ENCODE data around the gene MTUS2. TPM values are rescaled to one million over a fixed set of nuclear protein-coding genes. Genes with fewer than 3 reads are reported as not detected.

MTUS2 gene
- total and polyA plus RNA-seq, 2 of the 8 experiments (the other 6 are each of a cell fraction or from before 2014, with no cell fraction given), result 0.18 to 0.80 TPM

GRCh38 chr13:29049524-29049923 is 229.4 kb downstream of the MTUS2 start:
- TF ChIP-seq YY1 (IDR thresholded peaks at IDR 0.05; ENCODE audit: low read depth, low read length) (no peak), KDM5A (IDR thresholded peaks at IDR 0.05; ENCODE audit: low read length) (no peak), BRCA1 (IDR thresholded peaks at IDR 0.05; ENCODE audit: low read depth, low read length) (no peak)
- Histone ChIP-seq H3K79me2 (ENCODE audit: control insufficient read depth in 1 of 2, insufficient read depth in 2 of 2, low read length in 2 of 2) (no peaks in the 10 kb centered on the region), H3K9ac (replicated peaks in 1 of 4; ENCODE audit: extremely low read depth in 1 of 4, low read depth in 3 of 4, low read length in 3 of 4) (no peak overlapping the region), H3K56ac (replicated peaks; ENCODE audit: insufficient read length, low read depth, low read length) (no peak overlapping the region), H3K4me1 (replicated peaks in 1 of 4; ENCODE audit: control insufficient read depth in 3 of 4, insufficient read depth in 4 of 4, low read length in 3 of 4) (peaks cover 0 to 4% (median 2%) of the 10 kb centered on the region in 4 experiments; a peak in 2 of 7 replicates), H3K27ac (ENCODE audit: low read depth, low read length) (no peak overlapping the region), H3K23ac (ENCODE audit: insufficient read length) (no peak overlapping the region), H3K9me3 (ENCODE audit: insufficient read depth in 2 of 2, low read depth in 1 of 2, low read length in 1 of 2) (peaks cover 6 to 7% of the 10 kb centered on the region in 2 experiments; a peak in 3 of 4 replicates), H2AFZ (ENCODE audit: low read length) (no peak overlapping the region), H3K18ac (ENCODE audit: extremely low read depth, low read length) (no peak overlapping the region), H3K27me3 (replicated peaks in 1 of 4; ENCODE audit: control insufficient read depth in 3 of 4, extremely low read depth in 1 of 4, insufficient read depth in 3 of 4, low read length in 3 of 4) (no peaks in the 10 kb centered on the region), H2BK120ac (replicated peaks; ENCODE audit: low read depth, low read length) (no peak overlapping the region), H2BK12ac (ENCODE audit: low read depth, low read length) (no peak overlapping the region), H4K5ac (ENCODE audit: insufficient read length, low read depth, low read length) (no peak overlapping the region), H3K23me2 (ENCODE audit: low read depth, low read length) (no peaks in the 10 kb centered on the region), H3K14ac (ENCODE audit: insufficient read length) (no peak overlapping the region), H3K4ac (replicated peaks; ENCODE audit: insufficient read length, low read depth, low read length) (no peak overlapping the region), H2AK5ac (ENCODE audit: low read depth, low read length) (no peak overlapping the region), H4K91ac (replicated peaks; ENCODE audit: insufficient read length, low read length) (no peak overlapping the region), H4K20me1 (replicated peaks in 1 of 2; ENCODE audit: control insufficient read depth in 1 of 2, insufficient read depth in 2 of 2, low read length in 2 of 2) (no peaks in the 10 kb centered on the region), H3K79me1 (ENCODE audit: low read depth, low read length) (no peaks in the 10 kb centered on the region), H3K4me2 (ENCODE audit: insufficient read depth in 1 of 2, low read depth in 2 of 2, low read length in 2 of 2) (no peak overlapping the region), H2BK15ac (ENCODE audit: low read length) (no peak overlapping the region), H3K36me3 (ENCODE audit: control insufficient read depth in 2 of 4, insufficient read depth in 4 of 4, low read length in 3 of 4) (no peaks in the 10 kb centered on the region), H2BK20ac (ENCODE audit: low read length) (no peak overlapping the region), H2BK5ac (ENCODE audit: low read depth, low read length) (no peak overlapping the region), H3K4me3 (ENCODE audit: extremely low read depth in 1 of 4, insufficient read depth in 2 of 4, low read depth in 3 of 4, low read length in 4 of 4) (no peak overlapping the region), H4K8ac (ENCODE audit: extremely low read depth, insufficient read depth, low read length) (no peak overlapping the region)
- ChIA-PET CTCF (ENCODE audit: partially characterized antibody) (interaction anchor here (2.7 kb wide), 1 partner anchor 10 kb away, joined by 10 read pairs; no protein-coding TSS in a partner anchor), POLR2A (ENCODE audit: partially characterized antibody) (no interaction called here)
- DNase-seq (ENCODE audit: low read depth in 1 of 2, low spot score in 2 of 2) (no peak), FAIRE-seq (no peak)
- WGBS, 2 experiments (ENCODE audit: extremely low coverage in 1 of 2, insufficient coverage in 1 of 2, insufficient read length in 1 of 2, insufficient replicate concordance in 2 of 2, low coverage in 1 of 2, low lambda C conversion rate in 2 of 2, missing lambda C conversion rate in 1 of 2), result 74% methylated on average over 6 of the region's 6 CpGs; no CpG with 5 or more reads in 1 of the 2 experiments
